HCT116 (cell line): ENCODE measurements around the gene POLRMT. TPM values are rescaled to one million over a fixed set of nuclear protein-coding genes. Genes with fewer than 3 reads are reported as not detected.

Experiments
- ATAC-seq: fragments of 200-7000 bp; cut with Tn5 transposase; 2 replicates; pipeline ENCODE4 v1.9.1; 2020; ENCODE audit warnings: mild to moderate bottlenecking, moderate library complexity
- BruUV-seq: library from RNA; stranded (reverse); fragments of 400-500 nt; replicated peaks from 2 replicates; lab custom pipeline; 2021; lab: Mats Ljungman, UMichigan
- CTCF ChIA-PET: fragments of 300-600 bp; sonication (Branson Sonifier 250); formaldehyde crosslinking; loops from one replicate; lab custom pipeline; 2021; ENCODE audit warnings: antibody characterized with exemption; lab: Charles Lee
- POLR2A ChIA-PET: fragments of 300-600, 350-600 bp; sonication (Branson Sonifier 250); formaldehyde crosslinking; loops from one replicate; lab custom pipeline; 2021; ENCODE audit warnings: antibody characterized with exemption; lab: Charles Lee
- RAD21 ChIA-PET, 2 experiments: fragments of 300-600 bp; sonication (Branson Sonifier 250); formaldehyde crosslinking; loops; one replicate each; lab custom pipeline; 2023; ENCODE audit warnings: low total read pairs in 2 of 2; ENCODE audit not compliant: uncharacterized antibody in 2 of 2, unreplicated experiment in 2 of 2, low non-redundant PET in 1 of 2; lab: Charles Lee
- DNase-seq: peaks from one replicate; pipeline ENCODE4 v3.0.0-alpha.2; 2010; ENCODE audit warnings: low read depth, low spot score
- H2AFZ ChIP-seq: fragments of 200-600 bp; shearing (Covaris generic), sonication (generic); 2 replicates; pipeline ENCODE4 v1.6.1; 2017; ENCODE audit warnings: low read depth, mixed run types, mixed read lengths, antibody characterized with exemption, low read length; ENCODE audit not compliant: poor library complexity, severe bottlenecking
- H3K27ac ChIP-seq: 2 replicates; pipeline ENCODE4 v1.5.1; 2012; ENCODE audit warnings: low read depth, low read length
- H3K27me3 ChIP-seq: fragments of 200-600 bp; sonication (generic); 2 replicates; pipeline ENCODE4 v1.6.1; 2016; ENCODE audit warnings: mixed run types, low read length, mixed read lengths; ENCODE audit not compliant: insufficient read depth
- H3K36me3 ChIP-seq, 2 experiments: fragments of 200-500 bp in 1 of 2; fragments of 200-600 bp in 1 of 2; sonication (Bioruptor generic) in 1 of 2; sonication (generic) in 1 of 2; 2 replicates each; pipeline versions ENCODE4 v1.5.1 to v1.6.1; 2014 to 2016; ENCODE audit warnings: low read length in 2 of 2, inconsistent platforms in 1 of 2, mixed read lengths in 1 of 2, mixed run types in 1 of 2; ENCODE audit not compliant: insufficient read depth in 2 of 2, control insufficient read depth in 1 of 2
- H3K4me1 ChIP-seq, 2 experiments: fragments of 200-600 bp in 1 of 2; sonication (generic) in 1 of 2; 2 replicates each; pipeline versions ENCODE4 v1.5.1 to v1.6.1; 2012 to 2017; ENCODE audit warnings: low read length in 2 of 2, inconsistent platforms in 1 of 2, mild to moderate bottlenecking in 1 of 2, mixed read lengths in 1 of 2, mixed run types in 1 of 2, moderate library complexity in 1 of 2; ENCODE audit not compliant: insufficient read depth in 2 of 2, control insufficient read depth in 1 of 2
- H3K4me2 ChIP-seq: fragments of 200-600 bp; sonication (generic); 2 replicates; pipeline ENCODE4 v1.6.1; 2017; ENCODE audit warnings: mixed run types, low read length, mixed read lengths
- H3K4me3 ChIP-seq, 2 experiments: fragments of 200-600 bp in 1 of 2; sonication (generic) in 1 of 2; replicated peaks in 1 of 2; 2 replicates each; pipeline ENCODE4 v1.5.1; 2011 to 2016; ENCODE audit warnings: low read length in 2 of 2, control low read depth in 1 of 2, low read depth in 1 of 2, mild to moderate bottlenecking in 1 of 2, mixed read lengths in 1 of 2, mixed run types in 1 of 2
- H3K79me2 ChIP-seq: fragments of 200-600 bp; sonication (generic); 2 replicates; pipeline ENCODE4 v1.6.1; 2017; ENCODE audit warnings: mild to moderate bottlenecking, mixed run types, low read length, moderate library complexity, mixed read lengths; ENCODE audit not compliant: insufficient read depth
- H3K9ac ChIP-seq: fragments of 200-600 bp; sonication (generic); 2 replicates; pipeline ENCODE4 v1.6.1; 2016; ENCODE audit warnings: low read length, mixed read lengths
- H3K9me2 ChIP-seq: fragments of 200-600 bp; sonication (generic), shearing (Covaris generic); 2 replicates; pipeline ENCODE4 v1.6.1; 2017; ENCODE audit warnings: mixed run types, mild to moderate bottlenecking, moderate library complexity; ENCODE audit not compliant: insufficient read depth
- H3K9me3 ChIP-seq, 2 experiments: fragments of 200-500 bp in 1 of 2; fragments of 200-600 bp in 1 of 2; sonication (Bioruptor generic) in 1 of 2; sonication (generic) in 1 of 2; 2 replicates each; pipeline ENCODE4 v1.6.1; 2014 to 2017; ENCODE audit warnings: low read length in 2 of 2, mixed read lengths in 2 of 2, inconsistent platforms in 1 of 2, low read depth in 1 of 2, mild to moderate bottlenecking in 1 of 2, mixed run types in 1 of 2, moderate library complexity in 1 of 2; ENCODE audit not compliant: control insufficient read depth in 1 of 2, insufficient read depth in 1 of 2
- H4K20me1 ChIP-seq: fragments of 200-600 bp; sonication (generic), shearing (Covaris generic); 2 replicates; pipeline ENCODE4 v1.6.1; 2017; ENCODE audit warnings: mixed run types, mild to moderate bottlenecking, moderate library complexity; ENCODE audit not compliant: insufficient read depth
- CBX3 ChIP-seq: IDR thresholded peaks from 2 replicates; pipeline ENCODE4 v1.6.1; 2012; ENCODE audit warnings: low read depth
- CEBPB ChIP-seq: IDR thresholded peaks from 2 replicates; pipeline ENCODE4 v1.6.1; 2012; ENCODE audit warnings: low read depth
- EZH2 ChIP-seq: fragments of 200-600 bp; sonication (generic); IDR thresholded peaks from 2 replicates; pipeline ENCODE4 v1.6.1; 2017; ENCODE audit warnings: antibody characterized with exemption, mixed run types
- YY1 ChIP-seq: IDR thresholded peaks from 2 replicates; pipeline ENCODE4 v1.6.1; 2011; ENCODE audit warnings: low read length, low read depth, moderate library complexity, mild to moderate bottlenecking; ENCODE audit not compliant: insufficient replicate concordance; ENCODE audit errors: extremely low read depth
- intact Hi-C: fragments of 100-400 bp; cut with micrococcal nuclease; formaldehyde crosslinking; loops from 2 replicates; pipeline ENCODE4 v1.10.0; 2022
- total RNA-seq: library from RNA; stranded (reverse); gene quantifications from one replicate; pipeline ENCODE4 v1.2.1, GENCODE V29; 2021; ENCODE audit not compliant: unreplicated experiment
- TF ChIP-seq, protein P1 (sequence below): IDR thresholded peaks from 2 replicates; pipeline ENCODE4 v1.6.1; 2012; ENCODE audit warnings: low read depth
- TF ChIP-seq, protein P2 (sequence below): IDR thresholded peaks from 2 replicates; pipeline ENCODE4 v1.6.1; 2012

The POLRMT gene
- total RNA-seq, 1 experiment from 2014 or later = 138 TPM

DNA sequence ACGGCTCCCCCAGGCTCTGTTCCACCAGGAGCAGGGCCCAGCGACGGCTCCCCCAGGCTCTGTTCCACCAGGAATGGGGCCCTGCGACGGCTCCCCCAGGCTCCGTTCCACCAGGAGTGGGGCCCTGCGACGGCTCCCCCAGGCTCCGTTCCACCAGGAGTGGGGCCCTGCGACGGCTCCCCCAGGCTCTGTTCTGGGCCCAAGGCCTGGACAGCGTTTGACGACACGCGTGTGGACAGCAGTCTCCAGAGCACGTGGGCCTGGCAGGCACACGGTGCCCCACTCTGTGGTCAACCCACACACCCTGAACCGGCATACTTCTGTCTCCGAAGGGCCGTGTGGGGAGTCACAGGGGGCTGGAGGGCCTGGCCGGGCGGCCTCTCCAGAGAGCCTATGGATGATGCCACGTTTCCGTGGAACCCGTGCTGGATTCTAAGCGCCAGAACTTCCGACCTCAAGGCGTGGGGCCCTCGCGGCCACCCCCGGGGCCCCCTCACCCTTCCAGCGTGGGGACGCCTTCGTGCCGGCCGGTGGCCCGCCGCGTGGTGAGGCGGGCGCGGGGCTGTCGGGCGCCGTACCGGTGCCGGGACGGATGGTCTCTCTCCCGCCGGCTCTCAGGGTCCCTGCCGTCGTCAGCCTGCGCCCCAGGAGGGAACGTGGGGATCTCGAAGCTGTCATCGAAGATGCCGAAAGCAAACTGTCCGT is 17.9 kb upstream of the POLRMT start:
- intact Hi-C loops = no loop called here
- CTCF ChIA-PET = no interaction called here

More for the DNA sequence above, 17.9 kb upstream of the POLRMT start:
- no peak for DNase-seq
- no peaks in the 10 kb centered on the region for H4K20me1 ChIP-seq
- POLR2A ChIA-PET = no interaction called here
- RAD21 ChIA-PET = no interaction called here
- H3K4me3 ChIP-seq = no peak overlapping the region
- no peaks in the 10 kb centered on the region for H3K27me3 ChIP-seq
- H3K4me2 ChIP-seq = no peak overlapping the region
- peaks cover 64% of the 10 kb centered on the region for H3K79me2 ChIP-seq
- no peaks in the 10 kb centered on the region for H3K9me3 ChIP-seq
- no peak overlapping the region for H3K27ac ChIP-seq
- H3K36me3 ChIP-seq = peaks cover 11 to 45% of the 10 kb centered on the region in 2 experiments
- TF ChIP-seq EZH2 (no peak), YY1 (no peak), CEBPB (no peak), CBX3 (no peak)
- TF ChIP-seq, protein P1, sequence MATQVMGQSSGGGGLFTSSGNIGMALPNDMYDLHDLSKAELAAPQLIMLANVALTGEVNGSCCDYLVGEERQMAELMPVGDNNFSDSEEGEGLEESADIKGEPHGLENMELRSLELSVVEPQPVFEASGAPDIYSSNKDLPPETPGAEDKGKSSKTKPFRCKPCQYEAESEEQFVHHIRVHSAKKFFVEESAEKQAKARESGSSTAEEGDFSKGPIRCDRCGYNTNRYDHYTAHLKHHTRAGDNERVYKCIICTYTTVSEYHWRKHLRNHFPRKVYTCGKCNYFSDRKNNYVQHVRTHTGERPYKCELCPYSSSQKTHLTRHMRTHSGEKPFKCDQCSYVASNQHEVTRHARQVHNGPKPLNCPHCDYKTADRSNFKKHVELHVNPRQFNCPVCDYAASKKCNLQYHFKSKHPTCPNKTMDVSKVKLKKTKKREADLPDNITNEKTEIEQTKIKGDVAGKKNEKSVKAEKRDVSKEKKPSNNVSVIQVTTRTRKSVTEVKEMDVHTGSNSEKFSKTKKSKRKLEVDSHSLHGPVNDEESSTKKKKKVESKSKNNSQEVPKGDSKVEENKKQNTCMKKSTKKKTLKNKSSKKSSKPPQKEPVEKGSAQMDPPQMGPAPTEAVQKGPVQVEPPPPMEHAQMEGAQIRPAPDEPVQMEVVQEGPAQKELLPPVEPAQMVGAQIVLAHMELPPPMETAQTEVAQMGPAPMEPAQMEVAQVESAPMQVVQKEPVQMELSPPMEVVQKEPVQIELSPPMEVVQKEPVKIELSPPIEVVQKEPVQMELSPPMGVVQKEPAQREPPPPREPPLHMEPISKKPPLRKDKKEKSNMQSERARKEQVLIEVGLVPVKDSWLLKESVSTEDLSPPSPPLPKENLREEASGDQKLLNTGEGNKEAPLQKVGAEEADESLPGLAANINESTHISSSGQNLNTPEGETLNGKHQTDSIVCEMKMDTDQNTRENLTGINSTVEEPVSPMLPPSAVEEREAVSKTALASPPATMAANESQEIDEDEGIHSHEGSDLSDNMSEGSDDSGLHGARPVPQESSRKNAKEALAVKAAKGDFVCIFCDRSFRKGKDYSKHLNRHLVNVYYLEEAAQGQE = no peak
- TF ChIP-seq, protein P2, sequence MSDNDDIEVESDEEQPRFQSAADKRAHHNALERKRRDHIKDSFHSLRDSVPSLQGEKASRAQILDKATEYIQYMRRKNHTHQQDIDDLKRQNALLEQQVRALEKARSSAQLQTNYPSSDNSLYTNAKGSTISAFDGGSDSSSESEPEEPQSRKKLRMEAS = no peak
- H3K9me2 ChIP-seq = no peaks in the 10 kb centered on the region
- no peak overlapping the region for H2AFZ ChIP-seq
- no TSS peak for BruUV-seq
- no peak for ATAC-seq
- no peaks in the 10 kb centered on the region for H3K4me1 ChIP-seq
- H3K9ac ChIP-seq = no peak overlapping the region
